ENCODE results near the gene CDCP2. TPM values are rescaled to one million over a fixed set of nuclear protein-coding genes. Genes with fewer than 3 reads are reported as not detected.
"Not testable (repeated sequence)": the region's sequence is repeated elsewhere in the genome, so short reads cannot be mapped to it uniquely, and the experiment has no call there.

Gene CDCP2
- total RNA-seq, 4 donors from 2014 or later: 0.45 TPM; not detected in 3

DNA sequence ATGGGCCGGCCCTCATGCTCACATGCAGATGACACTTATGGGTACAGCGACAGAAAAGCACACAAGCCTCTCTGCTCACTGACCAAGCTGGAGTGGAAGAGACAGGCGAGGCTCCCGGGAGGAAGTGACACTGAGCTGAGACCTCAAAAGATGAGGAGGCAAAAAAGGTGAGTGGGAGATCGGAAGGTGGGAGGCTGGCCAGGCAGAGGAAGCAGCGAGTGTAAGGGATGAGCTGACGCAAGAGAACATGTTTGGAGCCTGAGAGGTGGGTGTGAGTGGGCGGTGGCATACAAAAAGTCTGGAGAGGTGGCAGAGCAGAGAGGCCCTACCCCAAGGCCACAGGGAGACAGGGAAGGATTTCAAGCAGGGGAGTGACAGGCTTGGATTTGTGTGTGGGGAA lies 18.2 kb upstream of the CDCP2 start:
- intact Hi-C loops (cut with DNase I): no loop called here
- no peaks in the 10 kb centered on the region for H3K36me3 ChIP-seq
- TF ChIP-seq POLR2A (IDR thresholded peaks at IDR 0.05) (no peak), CTCF (IDR thresholded peaks at IDR 0.05) (no peak)
- no peaks in the 10 kb centered on the region for H3K27me3 ChIP-seq
- H3K4me3 ChIP-seq (replicated peaks in 1 of 3): no peak overlapping the region
- H3K27ac ChIP-seq: no peak overlapping the region
- 82 to 84% methylated on average over 8 of the region's 8 CpGs for WGBS, 2 donors
- no peak for DNase-seq
- peaks cover 0 to 5% of the 10 kb centered on the region in 2 donors for H3K4me1 ChIP-seq
- H3K9me3 ChIP-seq: no peaks in the 10 kb centered on the region

DNA sequence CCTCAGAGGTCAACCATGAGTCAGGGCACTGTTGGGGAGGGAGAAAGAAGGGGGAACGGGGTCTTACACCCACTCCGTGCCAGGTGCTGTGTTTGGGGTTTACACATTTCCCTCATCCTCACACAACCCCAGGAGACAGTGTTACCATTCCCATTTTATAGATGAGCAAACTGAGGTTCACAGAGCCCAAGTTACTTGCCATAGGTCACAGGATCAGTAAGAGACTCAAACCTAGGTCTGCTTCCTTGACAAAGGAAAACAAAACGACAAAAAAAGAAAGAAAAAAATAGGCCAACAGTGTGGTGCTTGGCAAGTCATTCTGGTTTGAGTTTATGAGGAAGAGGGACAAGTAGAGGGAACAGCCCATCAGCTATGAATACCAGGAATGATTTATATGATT lies 16.3 kb upstream of the CDCP2 start:
- intact Hi-C loops (cut with DNase I): no loop called here
- Histone ChIP-seq H3K36me3 (no peaks in the 10 kb centered on the region), H3K27ac (no peak overlapping the region), H3K4me1 (peaks cover 0 to 5% of the 10 kb centered on the region in 2 donors), H3K27me3 (no peaks in the 10 kb centered on the region), H3K9me3 (no peaks in the 10 kb centered on the region), H3K4me3 (replicated peaks in 1 of 3) (no peak overlapping the region)
- no peak for DNase-seq
- TF ChIP-seq POLR2A (IDR thresholded peaks at IDR 0.05): no peak
- TF ChIP-seq CTCF (IDR thresholded peaks at IDR 0.05): no peak
- 75 to 79% methylated on average over 3 of the region's 3 CpGs for WGBS, 2 donors

DNA sequence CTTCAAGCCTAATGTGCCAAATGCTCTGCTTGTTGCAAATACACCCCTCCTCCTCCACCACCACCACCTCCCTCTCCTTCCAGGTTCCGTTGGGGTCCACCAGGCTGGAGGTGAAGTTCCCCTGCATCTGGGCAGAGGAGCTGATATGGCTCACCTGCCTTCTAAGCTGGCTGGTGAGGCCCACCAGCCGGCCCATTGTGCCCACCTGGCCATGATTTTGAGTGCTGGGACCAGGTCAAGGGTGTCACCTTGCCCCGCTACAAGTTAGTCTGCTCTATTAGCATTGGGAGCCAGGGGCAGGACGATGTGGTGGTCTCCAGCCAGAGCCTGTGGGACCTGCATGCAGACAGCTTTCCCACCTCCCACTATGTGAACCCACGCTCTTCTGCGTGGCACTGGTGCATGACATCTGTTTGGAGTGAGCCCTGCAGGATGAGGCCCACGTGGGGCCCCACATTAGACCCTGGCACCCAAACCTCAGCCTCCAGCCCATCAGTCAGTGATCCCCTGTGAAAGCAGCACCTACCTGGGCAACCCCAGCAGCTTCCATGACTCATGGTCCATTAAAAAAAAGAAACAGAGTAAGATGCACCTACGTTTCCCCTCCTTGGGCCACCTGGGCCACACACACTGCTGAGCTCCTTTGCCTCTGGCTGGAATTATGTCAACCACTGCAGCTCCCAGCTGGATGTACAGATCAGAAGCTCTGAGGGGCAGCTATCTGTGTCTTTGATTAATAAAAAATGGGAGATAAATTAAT lies 15.6 kb upstream of the CDCP2 start:
- H3K4me3 ChIP-seq (replicated peaks in 1 of 3): no peak overlapping the region
- WGBS, 2 donors: 74 to 90% methylated on average over 3 to 7 of the region's 8 CpGs
- peaks cover 0 to 5% of the 10 kb centered on the region in 2 donors for H3K4me1 ChIP-seq
- intact Hi-C loops (cut with DNase I): no loop called here
- H3K27ac ChIP-seq: no peak overlapping the region
- no peaks in the 10 kb centered on the region for H3K27me3 ChIP-seq
- TF ChIP-seq POLR2A (IDR thresholded peaks at IDR 0.05): no peak
- TF ChIP-seq CTCF (IDR thresholded peaks at IDR 0.05): no peak
- no peak for DNase-seq
- H3K36me3 ChIP-seq: no peaks in the 10 kb centered on the region
- no peaks in the 10 kb centered on the region for H3K9me3 ChIP-seq

- H3K36me3 ChIP-seq: no peaks in the 10 kb centered on the region
- WGBS, 2 donors: 78 to 87% methylated on average over 8 to 9 of the region's 9 CpGs
- intact Hi-C loops (cut with DNase I): no loop called here
- no peak for DNase-seq
- no peak overlapping the region for H3K27ac ChIP-seq
- no peaks in the 10 kb centered on the region for H3K4me1 ChIP-seq
- no peaks in the 10 kb centered on the region for H3K27me3 ChIP-seq
- no peak overlapping the region for H3K4me3 ChIP-seq (replicated peaks in 1 of 3)
- no peak for TF ChIP-seq CTCF (IDR thresholded peaks at IDR 0.05)
- TF ChIP-seq POLR2A (IDR thresholded peaks at IDR 0.05): no peak
- no peaks in the 10 kb centered on the region for H3K9me3 ChIP-seq
These were observed 14.8 kb upstream of the CDCP2 start for GRCh38 chr1:54167422-54168139.

DNA sequence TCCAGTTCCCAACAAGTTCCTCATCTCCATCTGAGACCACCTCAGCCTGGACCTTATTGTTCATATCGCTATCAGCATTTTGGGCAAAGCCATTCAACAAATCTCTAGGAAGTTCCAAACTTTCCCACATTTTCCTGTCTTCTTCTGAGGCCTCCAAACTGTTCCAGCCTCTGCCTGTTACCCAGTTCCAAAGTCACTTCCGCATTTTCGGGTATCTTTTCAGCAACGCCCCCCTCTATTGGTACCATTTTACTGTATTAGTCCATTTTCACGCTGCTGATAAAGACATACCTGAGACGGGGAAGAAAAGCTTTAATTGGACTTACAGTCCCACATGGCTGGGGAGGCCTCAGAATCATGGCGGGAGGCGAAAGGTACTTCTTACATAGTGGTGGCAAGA lies 13.6 kb upstream of the CDCP2 start:
- intact Hi-C loops (cut with DNase I); H3K27ac ChIP-seq; H3K4me1 ChIP-seq; H3K9me3 ChIP-seq; H3K27me3 ChIP-seq; H3K4me3 ChIP-seq (replicated peaks in 1 of 3); H3K36me3 ChIP-seq; DNase-seq: not testable (repeated sequence)
- 94 to 96% methylated on average over 8 of the region's 8 CpGs for WGBS, 2 donors

All from thyroid gland (tissue), 4 donors.